Activated T-cell treated with anti-CD3 and anti-CD28 coated beads for 24 hours (primary cell): ENCODE data around the gene GPR22.
A peak's percentile ranks its signal among the peaks of the same experiment; 100 is the strongest.

Experiments
- DNase-seq: peaks from one replicate; pipeline ENCODE4 v3.0.0-alpha.2; 2020; ENCODE audit warnings: low read depth

GPR22 gene

GRCh38 chr7:107469929-107470328 is at the start of gene GPR22:
Gene GPR22 (plus strand): TSS chr7:107470057. CDS start chr7:107474061, 4,004 bp downstream.
- no peak for DNase-seq

DNA sequence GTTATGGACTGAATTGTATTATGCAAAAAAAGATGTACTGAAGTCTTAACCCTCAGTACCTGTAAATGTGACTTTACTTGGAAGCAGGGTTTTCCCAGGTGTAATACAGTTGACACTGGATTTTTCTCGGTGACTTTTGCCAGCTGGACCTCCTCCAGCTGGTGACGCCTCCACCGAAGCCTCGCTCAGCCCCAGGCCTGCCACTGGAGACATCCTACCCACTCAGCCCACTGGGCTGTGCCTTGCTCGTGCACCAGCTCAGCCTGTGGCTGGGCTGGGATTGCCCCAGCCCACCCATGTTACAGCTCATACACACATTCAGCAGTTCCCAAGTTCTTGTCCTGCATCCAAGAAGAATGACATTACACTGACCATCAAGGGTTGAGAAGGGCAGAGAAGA is 42.4 kb upstream of the GPR22 start:
- DNase-seq = no peak

DNA sequence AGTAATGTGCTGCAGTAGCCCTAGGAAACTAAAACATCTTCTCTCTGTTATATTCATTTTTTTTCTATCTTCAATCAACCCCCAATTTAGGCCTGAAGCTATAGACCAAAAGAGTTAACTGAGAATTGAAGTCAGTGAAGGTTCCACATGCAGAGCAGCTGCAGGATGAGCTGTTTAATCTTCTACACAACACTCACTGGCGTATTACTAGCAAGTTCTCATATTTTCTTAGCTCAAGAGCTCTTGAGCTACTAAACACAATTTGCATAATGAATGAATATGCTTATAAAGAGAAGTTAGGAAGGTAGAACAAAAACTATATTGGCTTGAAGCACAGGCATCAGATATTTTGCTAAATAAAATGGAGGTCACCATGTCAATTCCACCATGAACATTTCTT is 41.2 kb upstream of the GPR22 start:
- DNase-seq = no peak

DNA sequence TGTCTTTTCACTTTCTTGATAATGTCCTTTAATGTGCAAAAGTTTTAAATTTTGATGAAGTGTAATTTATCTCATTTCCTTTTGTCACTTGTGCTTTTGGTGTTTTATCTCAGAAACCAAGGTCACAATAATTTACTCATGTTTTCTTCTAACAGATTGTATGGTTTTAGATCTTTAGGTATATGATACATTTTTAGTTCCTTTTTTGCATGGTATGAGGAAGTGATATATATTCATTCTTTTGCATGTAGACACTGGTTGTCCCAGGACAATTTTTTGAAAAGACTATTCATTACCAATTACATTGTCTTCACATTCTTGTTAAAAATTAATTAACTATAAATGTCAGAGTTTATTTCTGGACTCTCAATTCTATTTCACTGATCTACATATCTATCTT is 39.8 kb upstream of the GPR22 start:
- no peak for DNase-seq

GRCh38 chr7:107432261-107432660 is 37.6 kb upstream of the GPR22 start:
- no peak for DNase-seq

DNA sequence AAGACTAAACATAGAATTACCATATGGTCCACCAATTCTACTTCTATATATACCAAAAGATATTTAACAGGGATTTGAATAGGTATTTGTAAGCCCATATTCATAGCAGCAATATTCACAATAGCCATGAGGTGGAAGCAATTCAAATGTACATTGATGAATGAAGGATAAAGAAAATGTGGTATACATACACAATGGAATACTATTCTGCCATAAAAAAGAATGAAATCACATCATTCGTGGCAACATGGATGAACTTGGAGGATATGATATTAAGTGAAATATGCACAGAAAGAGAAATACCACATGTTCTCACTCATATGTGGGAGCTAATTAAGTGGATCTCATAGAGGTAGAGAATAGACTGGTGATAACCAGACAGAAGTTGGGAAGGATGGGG is 34.1 kb upstream of the GPR22 start:
- no peak for DNase-seq

DNA sequence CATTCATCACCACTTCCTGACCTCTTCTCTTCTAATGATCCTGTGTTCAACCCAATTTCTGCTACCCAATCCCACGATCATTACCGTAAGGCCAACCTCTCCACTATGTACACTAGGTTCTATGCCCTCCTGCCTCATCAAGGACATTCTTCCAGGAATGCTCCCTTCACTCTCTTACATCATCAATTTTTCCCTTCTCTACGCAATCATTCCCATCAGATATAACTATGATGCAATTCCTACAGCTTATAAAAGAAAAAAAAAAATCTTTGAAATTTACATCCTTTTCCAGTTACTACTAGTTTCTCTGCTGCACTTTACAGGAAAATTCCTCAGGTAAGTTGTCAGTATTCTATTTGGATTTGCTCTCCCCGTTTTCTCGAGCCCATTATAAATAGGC is 30.8 kb upstream of the GPR22 start:
- no peak for DNase-seq

GRCh38 chr7:107441581-107442422 is 28.1 kb upstream of the GPR22 start:
- no peak for DNase-seq

DNA sequence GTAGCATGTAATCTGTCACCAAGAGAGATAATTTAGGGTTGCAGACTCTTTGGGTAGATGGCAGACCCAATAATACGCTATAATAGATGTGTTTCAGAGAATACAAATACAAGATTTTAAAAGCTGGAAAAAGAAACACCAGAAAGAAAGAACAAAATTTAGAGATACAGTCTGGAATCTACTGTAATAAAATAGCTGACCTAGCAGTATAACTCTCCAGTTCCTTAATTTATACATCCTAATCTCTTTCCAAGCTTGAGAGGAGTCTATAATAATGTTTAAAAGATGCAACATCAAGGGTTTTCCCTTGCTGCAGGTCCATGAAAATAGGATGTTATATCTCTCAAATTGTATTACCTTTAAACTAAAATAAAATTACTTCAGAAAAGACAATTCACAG is 27.2 kb upstream of the GPR22 start:
- DNase-seq = no peak

DNA sequence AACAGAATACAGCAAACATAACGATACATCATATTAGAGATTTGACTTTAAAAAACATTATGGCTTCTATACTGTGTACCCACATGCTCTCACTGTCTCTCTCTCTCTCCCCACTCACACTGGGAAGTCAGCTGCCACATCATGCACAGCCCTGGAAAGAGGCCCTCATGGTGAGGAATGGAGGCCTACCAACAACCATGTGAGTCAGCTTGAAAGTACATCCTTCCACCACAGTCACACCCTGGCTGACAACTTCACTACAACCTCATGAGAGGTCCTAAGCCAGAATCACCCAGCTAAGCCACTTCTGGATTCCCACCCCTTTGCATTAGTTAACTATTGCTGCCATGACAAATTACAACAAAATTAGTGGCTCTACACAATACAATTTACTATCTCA is 23.3 kb upstream of the GPR22 start:
- no peak for DNase-seq

GRCh38 chr7:107446988-107447387 is 22.9 kb upstream of the GPR22 start:
- DNase-seq = no peak

GRCh38 chr7:107450970-107451369 is 18.9 kb upstream of the GPR22 start:
- no peak for DNase-seq

DNA sequence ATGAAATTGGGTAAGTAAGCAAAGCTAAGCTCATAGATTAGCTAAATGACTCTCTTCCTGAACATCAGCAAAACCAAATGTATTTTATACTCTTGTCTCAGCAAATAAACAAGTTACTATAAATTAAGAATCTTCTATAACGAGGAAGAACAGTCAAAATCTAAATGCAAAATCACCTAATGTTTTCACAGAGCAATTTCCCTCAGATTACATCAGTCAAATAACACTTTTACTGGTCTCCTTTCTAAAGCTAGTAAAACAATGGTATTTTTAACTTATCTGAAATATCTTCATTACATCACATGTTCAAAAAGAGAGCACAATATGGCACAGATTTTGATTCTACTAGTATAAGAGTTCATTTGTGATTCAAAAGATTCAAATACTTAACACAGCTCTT is 16.5 kb upstream of the GPR22 start:
- DNase-seq = no peak

DNA sequence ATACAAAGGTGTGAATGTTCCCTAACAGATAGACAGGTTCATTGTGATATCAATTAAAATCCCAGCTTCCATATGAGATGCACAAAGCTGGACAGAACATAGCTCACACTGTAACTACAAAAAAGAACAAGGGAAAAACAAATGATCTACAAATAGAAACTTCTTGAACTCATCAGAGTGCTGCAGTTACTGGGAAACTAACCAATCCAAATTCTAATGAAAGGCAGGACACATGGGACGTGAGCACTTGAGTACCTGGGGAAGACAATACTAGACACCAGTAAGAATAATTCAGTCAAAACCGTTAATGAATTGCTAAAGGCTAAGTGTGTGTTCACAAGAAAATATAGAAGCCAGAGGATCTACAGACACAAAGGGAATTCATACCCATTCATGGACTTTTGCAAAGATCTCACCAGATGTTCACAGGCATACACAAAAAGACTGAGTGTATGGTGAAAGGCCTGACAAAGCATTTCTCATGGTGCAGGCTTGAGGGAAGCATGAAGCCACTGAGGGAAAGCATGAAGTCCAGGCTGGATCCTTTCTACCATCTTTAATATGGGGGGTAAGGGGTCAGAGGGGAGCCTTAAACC is 7.8 kb upstream of the GPR22 start:
- no peak for DNase-seq

- DNase-seq = peak; percentile 2
These were observed 6.4 kb upstream of the GPR22 start for GRCh38 chr7:107463139-107464078.

- DNase-seq = no peak
These were observed 5.1 kb upstream of the GPR22 start for GRCh38 chr7:107464666-107465226.

DNA sequence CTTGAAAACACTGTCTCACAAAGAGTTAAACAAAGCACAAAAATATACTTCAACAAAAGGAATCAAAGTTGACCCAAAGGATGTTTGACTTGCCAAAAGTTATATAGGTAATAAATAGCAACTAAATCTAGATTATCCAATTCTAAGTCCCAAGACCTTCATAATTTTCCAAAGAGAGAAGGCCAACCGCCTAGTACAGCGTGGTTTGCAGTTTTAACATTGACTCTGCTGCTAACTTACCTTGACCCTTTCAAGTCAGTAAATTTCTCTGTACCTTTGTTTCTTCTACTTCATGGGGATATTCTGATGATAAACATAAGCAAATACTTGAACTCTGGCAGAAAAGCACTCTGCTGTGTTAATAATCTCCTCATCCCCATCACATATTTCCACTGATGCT is 1.9 kb upstream of the GPR22 start:
- no peak for DNase-seq

DNA sequence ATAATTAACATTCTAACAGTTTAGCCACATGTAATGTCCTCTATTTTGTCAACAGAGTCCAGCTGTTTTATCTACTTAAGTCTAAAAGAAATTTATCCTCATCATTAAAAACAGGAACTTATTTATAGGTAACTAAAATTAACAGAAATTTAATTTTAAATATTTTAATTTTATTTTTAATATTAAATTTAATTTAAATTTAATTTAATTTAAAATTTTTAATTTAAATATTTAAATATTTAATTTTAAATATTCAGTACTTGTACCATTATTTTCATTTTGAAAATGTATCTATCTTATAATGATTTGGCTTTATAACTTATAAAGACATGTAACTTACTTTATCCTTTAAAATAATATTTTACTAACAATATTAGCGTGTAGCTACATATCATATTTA is 1.0 kb upstream of the GPR22 start:
- no peak for DNase-seq

DNA sequence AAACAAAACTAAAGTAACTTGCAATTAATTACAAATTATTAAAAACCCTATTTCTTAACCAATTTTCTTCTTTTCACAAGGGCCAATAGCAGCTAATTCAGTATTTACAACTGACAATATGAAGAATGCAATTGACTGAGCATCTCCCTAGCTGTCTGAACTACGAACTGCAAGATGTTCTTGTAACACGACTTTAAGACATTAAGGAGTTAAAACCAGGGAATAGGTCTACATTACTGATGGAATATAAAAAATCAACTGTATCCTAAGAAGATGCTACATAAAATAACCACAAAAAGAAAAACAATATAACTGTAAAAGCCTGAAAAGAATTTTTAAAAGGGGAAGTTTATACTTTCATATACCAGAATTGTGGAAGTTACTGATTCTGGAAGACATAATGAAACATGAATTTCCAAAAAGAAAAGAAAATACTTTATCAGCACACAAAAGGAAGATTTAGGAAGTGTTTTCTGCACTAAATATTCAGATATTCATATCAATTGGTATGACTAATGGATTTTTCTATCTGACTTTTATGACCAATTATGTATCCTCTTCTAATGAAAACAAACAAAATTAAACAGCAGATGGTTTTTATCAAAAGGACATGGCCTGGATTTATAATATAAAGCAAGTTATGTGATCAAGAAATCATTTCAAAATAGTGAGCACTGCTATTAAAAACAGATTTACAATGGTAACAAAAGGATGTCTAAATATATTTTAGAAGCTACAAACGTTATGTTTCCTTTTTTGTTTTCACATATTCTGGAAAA is 1.6 kb downstream of the GPR22 start:
- DNase-seq = no peak

GRCh38 chr7:107472116-107472515 is 2.3 kb downstream of the GPR22 start:
- no peak for DNase-seq

DNA sequence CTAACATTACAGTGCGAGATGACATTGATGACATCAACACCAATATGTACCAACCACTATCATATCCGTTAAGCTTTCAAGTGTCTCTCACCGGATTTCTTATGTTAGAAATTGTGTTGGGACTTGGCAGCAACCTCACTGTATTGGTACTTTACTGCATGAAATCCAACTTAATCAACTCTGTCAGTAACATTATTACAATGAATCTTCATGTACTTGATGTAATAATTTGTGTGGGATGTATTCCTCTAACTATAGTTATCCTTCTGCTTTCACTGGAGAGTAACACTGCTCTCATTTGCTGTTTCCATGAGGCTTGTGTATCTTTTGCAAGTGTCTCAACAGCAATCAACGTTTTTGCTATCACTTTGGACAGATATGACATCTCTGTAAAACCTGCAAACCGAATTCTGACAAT is 4.3 kb downstream of the GPR22 start:
- no peak for DNase-seq

DNA sequence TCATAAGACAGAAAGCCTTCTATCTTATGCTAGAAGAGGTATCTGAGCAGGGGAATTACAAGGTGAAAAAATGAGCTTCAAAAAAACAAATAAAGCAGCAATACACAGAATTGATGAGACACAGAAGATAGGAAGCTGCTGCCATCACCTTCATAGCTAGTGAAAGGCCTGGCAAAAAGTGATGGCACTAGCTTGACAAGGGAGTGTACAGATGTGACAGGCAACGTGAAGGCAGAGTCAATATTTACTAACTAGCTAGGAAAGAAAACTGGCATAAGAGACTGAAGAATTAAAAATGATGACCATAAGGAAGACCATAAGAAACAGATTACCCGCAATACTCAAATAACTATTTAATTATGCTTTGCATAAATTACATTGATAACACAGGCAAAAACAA is 9.4 kb downstream of the GPR22 start:
- no peak for DNase-seq
